T1000 (cell line): Measurements from ENCODE around the gene LDAF1.
"Not testable (repeated sequence)": the region's sequence is repeated elsewhere in the genome, so short reads cannot be mapped to it uniquely, and the experiment has no call there.

Experiments
- DNase-seq: peaks from one replicate; lab custom pipeline; 2025; ENCODE audit warnings: mixed read lengths; lab: John Stamatoyannopoulos, UW

The LDAF1 gene

DNA sequence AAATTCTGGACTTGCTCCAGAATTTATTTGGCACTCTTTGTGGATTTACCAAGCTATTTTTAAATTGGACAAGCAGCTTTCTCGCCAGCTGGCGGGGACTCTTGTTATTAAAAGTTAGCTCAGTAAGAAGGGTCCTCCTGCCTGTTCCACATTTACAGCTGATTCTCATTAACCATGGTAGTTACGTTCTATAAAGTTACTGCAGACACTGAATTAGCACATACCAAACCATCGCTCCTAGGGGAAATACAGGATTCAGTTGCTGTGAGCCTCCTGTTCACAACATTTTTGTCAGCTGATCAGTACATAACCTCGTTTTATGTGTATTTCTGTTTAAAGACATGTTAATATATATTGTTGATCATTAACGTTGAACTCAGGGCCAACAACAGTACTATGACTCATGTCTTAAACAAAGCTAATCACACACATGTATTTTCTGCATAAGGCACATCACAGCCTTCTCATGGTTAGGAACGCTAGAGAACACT is 4.2 kb downstream of the LDAF1 start:
- no peak for DNase-seq

DNA sequence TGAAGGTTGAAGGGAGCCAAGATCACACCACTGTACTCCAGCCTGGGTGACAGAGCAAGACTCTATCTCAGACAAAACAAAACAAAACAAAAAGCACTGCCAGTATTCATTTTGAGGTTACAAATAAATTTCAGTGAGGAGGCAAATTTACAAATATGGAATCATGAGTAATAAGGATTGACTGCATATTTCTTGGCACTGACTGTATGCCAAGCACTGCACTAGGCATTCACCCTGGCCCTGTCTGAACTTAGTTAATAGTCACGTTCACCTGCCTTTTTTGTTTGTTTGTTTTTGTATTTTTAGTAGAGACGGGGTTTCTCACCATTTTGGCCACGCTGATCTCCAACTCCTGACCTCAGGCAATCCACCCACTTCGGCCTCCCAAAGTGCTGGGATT is 5.1 kb downstream of the LDAF1 start:
- DNase-seq = no peak

DNA sequence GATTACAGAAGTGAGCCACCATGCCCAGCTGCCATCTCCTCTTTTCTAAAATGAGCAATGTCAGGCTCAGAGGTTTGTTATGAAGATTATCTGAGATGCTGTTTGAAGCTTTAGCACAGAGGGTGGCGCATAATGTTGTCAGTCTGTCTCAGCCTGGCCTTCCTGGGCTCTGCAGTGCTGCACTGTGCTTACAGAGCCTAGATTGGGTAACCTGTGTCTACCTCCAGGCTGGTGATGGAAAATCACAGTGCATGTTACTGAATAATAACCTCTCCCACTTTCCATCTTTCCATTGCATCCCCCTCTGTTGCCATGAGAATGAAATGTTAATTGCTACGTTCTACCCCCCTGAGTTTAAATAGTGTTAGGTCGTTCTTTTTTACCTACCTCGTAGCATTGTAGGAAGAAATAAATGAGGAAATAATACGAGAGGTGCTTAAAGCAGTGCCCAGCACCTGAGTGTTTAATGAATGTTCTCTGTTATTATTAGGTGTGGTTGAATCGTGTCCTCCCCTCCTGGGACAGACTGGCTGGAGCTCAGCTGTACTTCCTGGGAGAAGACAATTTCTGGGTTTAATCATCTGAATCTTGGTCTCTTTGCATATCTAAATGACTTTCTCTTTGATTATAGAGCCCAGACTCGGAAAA is 6.2 kb downstream of the LDAF1 start:
- DNase-seq = no peak

DNA sequence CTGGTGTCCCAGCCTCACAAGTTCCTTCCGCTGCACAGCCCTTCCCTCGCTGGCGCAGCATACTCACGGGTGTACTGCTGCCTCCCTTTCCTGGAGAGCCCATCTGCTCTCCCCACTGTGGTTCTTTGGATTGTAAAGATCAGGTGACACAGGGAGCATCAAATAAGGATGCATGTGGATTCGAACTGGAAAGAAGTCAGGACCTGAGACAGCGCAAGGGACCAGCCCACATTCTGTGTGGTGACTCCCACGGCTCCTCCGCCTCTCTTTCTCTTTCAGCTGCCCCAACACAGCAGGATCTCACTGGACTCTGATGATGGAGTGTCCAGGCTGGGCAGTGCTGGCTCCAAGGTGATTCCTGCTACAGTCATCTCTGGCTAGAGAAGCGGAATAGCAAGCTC is 8.1 kb downstream of the LDAF1 start:
- DNase-seq = no peak

DNA sequence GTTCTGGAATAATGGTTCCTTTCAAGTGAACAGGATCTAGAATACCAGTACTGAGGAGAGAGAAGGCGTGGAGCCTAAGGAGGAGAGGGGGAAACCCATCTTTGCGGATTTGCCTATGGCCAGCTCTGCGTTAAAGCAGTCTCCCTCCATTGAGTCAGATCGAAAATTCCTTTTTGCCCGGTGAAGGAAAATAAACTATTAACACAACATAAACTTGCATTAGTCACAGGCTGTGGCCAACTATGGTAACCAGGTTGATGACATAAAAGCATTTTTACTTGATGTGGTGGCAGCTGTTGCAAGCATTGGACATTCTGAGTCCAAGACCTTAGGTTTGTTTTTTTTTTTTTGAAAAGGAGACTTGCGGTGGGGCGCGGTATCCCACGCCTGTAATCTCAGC is 8.9 kb downstream of the LDAF1 start:
- DNase-seq = peak; percentile 76

DNA sequence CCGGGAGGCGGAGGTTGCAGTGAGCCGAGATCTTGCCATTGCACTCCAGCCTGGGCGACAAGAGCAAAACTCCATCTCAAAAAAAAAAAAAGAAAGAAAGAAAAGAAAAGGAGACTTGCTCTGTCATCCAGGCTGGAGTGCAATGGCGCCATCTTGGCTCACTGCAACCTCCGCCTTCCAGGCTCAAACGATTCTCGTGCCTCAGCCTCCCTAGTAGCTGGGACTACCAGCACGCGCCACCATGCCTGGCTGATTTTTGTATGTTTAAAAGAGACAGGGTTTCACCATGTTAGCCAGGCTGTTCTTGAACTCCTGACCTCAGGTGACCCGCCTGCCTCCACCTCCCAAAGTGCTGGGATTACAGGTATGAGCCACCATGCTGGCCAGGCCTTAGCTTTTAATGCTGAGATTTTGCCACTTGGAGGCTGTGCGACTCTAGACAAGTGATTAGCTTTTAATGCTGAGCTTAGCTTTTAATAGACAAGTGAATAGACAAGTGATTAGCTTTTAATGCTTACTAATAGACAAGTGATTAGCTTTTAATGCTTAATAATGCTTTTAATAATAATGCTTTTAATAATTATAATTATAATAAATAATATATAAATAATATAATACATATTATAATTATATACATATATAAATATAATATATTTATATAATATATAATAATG is 9.6 kb downstream of the LDAF1 start:
- no peak for DNase-seq

DNA sequence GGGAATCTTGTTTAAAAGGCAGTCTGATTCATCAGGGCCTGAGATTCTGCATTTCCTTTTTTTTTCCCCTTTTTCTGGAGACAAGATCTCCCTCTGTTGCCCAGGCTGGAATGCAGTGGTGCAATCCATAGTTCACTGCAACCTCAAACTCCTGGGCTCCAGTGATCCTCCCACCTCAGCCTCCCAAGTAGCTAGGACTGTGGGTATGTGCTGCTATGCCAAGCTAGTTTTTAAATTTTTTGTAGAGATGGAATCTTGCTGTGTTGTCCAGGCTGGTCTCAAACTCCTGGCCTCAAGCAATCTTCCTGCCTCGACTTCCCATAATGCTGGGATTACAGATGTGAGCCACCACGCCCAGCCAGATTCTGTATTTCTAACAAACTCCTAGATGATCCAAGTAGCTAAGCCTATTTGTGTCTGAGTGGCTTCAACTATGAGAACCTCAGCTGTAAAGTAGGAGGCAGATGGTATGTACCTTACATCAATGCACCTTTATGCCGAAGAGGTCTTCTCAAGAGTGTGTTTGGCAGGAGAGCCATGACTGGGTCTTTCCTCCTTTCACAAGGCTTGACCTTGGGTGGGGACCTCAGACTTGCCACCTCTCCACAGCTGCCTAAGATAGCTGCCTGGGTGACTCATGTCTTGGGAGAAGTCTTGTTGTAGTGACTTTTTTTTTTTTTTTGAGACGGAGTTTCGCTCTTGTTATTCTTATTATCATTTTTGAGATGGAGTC is 10.9 kb downstream of the LDAF1 start:
- DNase-seq = no peak

DNA sequence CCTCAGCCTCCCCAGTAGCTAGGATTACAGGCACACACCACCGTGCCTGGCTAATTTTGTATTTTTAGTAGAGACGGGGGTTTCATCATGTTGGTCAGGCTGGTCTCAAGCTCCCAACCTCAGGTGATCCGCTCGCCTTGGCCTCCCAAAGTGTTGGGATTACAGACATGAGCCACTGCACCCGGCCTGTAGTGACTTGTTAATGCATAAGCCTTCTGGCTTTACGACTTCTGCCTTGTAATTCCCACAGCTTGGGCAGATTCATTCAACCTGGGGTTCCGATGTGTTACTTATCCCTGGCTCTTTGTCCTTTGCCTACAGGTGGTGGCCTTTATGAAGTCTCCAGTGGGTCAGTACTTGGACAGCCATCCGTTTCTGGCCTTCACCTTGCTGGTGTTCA is 11.6 kb downstream of the LDAF1 start:
- DNase-seq = not testable (repeated sequence)

DNA sequence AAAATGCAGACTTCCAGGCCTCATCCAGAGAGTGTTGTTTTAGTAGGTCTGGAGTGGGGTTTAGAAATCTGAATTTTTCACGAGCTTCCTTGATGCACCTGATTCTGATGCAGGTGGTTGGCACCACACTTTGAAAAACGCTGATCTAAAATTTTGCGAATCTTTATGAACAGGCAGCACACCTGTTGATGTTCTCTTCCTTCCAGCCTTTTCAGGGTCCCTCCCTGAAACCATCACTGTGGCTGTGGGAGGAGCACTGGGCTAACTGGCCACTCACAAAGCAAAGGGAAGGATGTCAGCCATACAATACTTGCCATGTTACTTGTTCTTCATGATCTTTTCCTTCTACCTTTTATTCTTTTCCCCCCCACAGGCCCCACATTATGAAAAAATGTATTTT is 14.2 kb downstream of the LDAF1 start:
- DNase-seq = no peak

DNA sequence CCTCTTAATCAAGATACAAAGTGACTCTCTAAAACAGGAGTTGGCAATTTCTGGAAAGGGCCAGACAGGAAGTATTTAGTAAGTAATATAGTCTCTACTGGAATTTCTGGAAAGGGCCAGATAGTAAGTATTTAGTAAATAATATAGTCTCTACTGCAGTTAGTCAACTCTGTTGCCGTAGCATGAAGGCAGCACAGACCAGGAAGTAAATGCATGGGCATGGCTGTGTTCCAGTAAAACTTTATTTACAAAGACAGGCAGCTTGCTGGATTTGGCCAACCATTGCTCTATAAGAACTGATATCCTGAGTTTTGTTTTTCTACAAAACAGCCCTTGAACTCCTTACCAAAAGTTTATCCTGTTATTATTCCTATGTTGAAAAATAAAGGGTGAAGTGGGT is 16.9 kb downstream of the LDAF1 start:
- no peak for DNase-seq

DNA sequence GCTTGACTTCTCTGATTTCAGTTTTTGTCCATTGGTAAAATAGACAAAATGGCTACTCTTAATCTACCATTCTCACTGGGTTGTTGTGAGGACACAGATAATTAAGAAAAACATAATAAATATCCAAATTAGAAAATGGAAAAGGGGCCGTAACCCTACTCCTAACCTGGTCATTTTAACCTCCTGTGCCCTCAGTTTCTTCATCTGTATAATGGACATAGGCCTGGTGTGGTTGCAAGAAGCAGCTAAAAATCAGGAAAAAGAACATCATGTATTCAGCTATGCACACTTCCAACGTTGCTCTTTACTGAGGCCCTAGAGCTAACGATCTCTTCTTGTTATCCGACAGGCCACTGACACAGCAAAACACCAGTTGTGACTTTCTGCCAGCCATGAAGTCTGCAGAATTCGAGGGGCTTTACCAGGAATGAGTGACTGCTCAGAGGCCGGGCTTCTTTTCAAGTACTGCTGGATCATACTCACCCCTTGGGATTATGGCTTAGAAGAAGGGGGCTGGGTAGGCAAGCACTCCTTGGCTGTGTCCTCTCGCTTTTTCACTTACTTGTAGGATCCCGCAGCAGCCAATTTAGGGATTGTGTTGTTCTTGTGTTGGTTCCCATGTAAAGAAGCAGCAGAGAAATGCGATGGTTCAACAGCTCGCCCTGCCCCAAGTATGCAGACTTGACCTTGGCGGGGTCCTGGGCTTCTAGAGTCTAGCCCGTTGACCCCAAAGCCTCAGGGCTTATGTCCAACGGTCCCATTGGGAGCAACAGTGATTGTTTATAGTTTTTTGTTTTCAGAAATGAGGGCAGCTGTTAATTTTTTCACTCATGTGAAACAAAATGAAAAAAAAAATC is 20.9 kb downstream of the LDAF1 start:
- DNase-seq = no peak

DNA sequence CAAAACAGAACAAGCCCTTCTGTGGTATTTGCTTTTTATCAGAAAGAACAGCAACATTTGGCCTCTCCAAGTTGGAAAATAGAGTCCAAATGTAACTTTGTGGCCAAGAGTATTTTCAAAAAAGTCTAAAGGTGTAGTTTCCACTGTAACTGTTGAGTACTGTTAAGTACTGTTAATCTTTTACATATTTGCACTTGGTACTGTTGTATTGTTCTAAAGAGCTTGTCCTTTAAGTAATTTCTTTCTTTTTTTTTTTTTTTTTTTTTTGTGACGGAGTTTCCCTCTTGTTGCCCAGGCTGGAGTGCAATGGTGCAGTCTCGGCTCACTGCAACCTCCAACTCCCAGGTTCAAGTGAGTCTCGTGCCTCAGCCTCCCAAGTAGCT is 21.5 kb downstream of the LDAF1 start:
- DNase-seq = no peak

DNA sequence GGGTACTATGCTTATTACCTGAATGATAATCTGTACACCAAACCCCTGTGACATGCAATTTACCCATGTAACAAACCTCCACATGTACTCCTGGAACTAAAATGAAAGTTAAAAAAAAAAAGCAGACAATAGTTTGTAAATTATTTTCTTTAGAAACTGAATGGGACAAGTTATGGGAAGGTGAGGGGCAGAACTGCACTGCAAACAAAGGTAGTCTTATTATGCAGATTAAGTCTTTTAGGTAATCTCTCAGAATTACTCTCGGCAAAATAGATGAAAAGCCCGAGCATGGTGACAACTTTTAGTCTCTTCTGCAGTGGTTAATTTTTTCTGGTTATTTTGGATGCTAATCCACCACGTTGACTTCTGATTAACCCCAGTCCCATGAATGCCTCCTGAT is 25.5 kb downstream of the LDAF1 start:
- DNase-seq = no peak

DNA sequence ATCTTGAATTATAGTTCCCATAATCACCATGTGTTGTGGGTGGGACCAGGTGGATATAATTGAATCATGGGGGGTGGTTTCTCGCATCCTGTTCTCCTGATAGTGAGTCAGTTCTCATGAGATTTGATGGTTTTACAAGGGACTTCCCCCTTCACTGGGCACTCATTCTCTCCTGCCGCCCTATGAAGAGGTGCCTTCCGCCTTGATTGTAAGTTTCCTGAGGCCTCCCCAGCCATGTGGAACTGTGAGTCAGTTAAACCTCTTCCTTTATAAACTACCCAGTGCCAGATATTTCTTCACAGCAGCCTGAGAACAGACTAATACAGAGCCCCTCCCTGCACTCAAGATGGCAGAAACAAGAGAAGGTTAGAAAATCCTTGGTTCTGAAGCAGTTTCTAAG is 26.4 kb downstream of the LDAF1 start:
- peak; percentile 5 for DNase-seq

DNA sequence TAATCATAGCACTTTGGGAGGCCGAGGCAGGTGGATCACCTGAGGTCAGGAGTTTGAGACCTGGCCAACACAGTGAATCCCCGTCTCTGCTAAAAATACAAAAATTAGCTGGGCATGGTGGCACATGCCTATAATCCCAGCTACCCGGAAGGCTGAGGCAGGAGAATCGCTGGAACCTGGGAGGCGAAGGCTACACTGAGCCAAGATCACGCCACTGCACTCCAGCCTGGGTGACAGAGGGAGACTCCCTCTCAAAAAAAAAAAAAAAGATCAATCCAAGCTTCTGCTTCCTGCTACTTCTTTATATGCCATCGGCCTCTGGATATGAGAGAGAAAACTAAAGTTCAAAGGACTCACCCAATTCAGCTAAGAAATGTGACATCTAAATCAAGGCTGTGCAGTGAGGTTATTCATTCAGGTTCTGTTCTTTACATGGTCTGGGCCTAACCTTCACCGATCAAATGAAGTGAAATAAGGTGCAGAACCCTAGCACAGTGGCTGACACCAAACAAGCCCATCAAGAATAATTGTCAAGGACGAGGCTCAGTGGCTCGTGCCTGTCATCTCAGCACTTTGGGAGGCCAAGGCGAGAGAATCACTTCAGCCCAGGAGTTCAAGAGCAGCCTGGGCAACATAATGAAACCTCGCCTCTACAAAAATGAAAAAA is 27.3 kb downstream of the LDAF1 start:
- no peak for DNase-seq

DNA sequence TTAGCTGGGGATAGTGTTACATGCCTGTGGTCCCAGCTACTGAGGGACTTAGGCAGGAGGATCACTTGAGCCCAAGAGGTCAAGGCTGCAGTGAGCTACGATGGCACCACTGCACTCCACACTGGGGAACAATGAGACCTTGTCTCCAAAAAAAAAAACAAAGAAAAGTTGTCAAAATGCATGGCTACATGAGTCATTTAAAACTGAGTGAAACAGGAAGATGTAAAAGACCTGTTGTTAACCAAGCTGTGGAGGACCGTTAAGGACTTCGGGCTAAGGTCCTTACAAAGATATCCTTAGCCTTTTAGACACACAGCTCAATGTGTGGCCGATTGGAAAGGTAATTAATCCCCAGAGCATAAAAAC is 27.8 kb downstream of the LDAF1 start:
- no peak for DNase-seq

DNA sequence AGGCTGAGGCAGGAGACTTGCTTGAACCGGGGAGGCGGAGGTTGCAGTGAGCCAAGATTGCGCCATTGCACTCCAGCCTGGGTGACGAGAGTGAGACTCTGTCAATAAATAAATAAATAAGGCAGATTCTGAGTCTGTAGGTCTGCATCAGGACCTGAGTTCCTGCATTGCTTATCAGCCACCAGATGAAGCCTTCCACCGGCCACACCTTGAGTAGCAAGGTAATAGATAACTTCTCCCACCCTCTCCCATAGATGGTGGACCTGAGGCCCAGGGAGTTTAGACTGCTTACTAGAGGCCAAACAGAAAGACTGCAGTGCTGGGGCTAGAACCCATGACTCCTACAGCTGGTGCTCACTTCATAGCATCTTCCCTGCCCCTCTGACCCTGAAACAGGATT is 30.8 kb downstream of the LDAF1 start:
- DNase-seq = no peak

DNA sequence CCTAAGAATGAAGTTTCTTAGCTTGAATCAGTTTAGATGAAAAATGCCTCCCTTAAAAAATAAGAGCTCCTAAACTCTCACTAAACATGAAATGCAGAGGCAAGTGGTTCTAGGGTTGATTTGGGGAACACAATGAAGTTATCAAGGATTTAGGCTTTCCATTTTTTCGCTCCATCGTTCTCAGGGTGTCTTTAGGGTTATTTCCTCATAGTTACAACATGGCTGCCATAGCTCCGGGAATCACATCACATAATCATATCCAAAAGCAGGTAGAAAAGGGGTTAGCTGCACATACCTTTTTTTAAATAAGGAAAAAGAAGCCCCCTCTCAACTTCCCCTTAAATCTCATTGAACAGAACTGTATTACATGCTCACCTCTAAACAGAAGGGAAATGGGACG is 31.5 kb downstream of the LDAF1 start:
- no peak for DNase-seq

DNA sequence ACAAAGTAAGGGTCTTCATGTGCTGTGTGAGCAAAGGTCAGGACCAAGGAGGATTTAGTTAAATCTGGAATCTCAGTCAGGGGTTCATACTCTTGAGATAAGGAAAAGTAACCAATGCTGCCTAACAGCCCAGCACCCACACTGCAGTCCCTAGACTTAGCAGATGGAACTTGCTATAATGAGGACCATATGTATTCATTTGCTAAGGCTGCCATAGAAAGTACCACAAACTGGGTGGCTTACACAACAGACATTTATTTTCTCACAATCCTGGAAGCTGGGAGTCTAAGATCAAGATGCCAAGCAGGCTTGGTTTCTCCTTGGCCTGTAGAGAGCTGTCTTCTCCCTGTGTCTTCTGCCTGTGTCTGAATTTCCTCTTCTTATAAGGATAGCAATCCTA is 32.1 kb downstream of the LDAF1 start:
- DNase-seq = no peak

DNA sequence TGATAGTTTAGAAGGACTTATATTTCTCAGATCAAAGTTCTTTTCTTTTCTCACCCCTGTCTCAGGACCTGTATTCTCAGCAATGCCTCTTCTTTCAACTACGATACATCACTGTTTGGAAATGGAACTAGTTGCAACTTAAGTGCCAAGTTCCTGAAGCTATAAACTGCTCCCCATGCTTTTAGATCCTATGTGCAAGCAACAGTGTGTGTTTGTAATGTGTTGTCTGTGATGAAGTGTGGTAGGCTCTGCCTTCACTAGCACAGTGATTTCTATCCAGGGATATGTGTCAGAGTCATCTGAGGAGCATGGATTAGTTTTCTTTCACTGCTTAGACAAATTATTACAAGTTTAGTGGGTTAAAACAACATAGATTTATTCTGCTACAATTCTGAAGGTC is 34.5 kb downstream of the LDAF1 start:
- DNase-seq = no peak

DNA sequence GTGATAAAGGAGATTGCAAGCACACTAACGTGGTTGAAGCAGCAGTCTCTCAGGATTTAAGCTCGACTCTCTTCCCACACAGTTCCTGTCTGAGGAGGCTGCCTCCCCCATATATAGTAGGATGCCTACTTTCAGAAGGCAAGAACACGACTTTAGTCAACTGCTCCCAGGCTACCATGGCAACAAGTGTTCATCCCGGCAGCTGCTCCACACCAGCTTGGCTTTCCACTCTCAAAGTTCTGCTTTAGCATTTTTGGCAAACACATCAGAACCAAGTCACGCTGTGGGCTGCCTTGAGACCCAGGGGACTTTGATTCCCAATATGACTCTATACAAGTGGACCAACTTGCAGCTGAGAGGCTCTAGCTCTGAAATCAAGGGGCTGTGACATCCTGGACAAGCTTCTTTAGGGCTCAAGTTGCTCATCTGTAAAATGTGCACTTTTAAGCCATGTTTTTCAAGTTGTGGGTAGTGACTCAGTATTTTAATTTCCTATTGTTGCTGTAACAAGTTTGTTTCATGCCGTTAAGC is 36.4 kb downstream of the LDAF1 start:
- no peak for DNase-seq

DNA sequence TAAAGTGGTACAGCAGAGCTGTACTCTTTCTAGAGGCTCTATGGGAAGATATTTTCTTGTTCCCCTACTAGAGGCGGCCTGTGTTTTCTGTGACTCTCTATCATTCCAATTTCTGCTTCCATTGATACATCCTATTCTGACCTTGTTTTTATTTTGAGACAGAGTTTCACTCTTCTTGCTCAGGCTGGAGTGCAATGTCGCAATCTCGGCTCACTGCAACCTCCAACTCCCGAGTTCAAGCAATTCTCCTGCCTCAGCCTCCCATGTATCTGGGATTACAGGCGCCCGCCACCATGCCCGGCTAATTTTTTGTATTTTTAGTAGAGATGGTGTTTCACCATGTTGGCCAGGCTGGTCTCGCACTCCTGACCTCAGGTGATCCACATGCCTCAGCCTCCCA is 36.9 kb downstream of the LDAF1 start:
- not testable (repeated sequence) for DNase-seq
